Esophagus squamous epithelium (tissue), 5 donors: ENCODE results near the gene FH. TPM values are rescaled to one million over a fixed set of nuclear protein-coding genes. Genes with fewer than 3 reads are reported as not detected.

ENCODE experiments used
- DNase-seq: peaks from one replicate; lab custom pipeline; 2025; lab: John Stamatoyannopoulos, UW
- H3K27ac ChIP-seq, 4 donors: fragments of 200-600 bp; sonication (generic); one replicate each; pipeline ENCODE4 v1.5.1; 2016 to 2019; ENCODE audit warnings: mild to moderate bottlenecking in 1 of 4
- H3K27me3 ChIP-seq, 4 donors: fragments of 200-600 bp; sonication (generic); 1 replicate in 3 of 4; 2 replicates in 1 of 4; pipeline versions ENCODE4 v1.5.1 to v1.6.0; 2017 to 2021; ENCODE audit warnings: antibody characterized with exemption in 1 of 4
- H3K36me3 ChIP-seq, 3 donors: fragments of 200-600 bp; sonication (generic); one replicate each; pipeline ENCODE4 v1.5.1; 2016 to 2019
- H3K4me1 ChIP-seq, 3 donors: fragments of 200-600 bp; sonication (generic); one replicate each; pipeline ENCODE4 v1.5.1; 2017 to 2019
- H3K4me3 ChIP-seq, 4 donors: fragments of 200-600 bp; sonication (generic); 1 replicate in 3 of 4; 2 replicates in 1 of 4; pipeline ENCODE4 v1.5.1; 2016 to 2019; ENCODE audit warnings: mild to moderate bottlenecking in 2 of 4, moderate library complexity in 1 of 4
- H3K9me3 ChIP-seq, 3 donors: fragments of 200-600 bp; sonication (generic); one replicate each; pipeline ENCODE4 v1.5.1; 2016 to 2019
- CTCF ChIP-seq, 6 experiments: fragments of 450-650 bp in 4 of 6; fragments of 200-600 bp in 2 of 6; sonication (generic) in 2 of 6; IDR thresholded peaks; one replicate each; pipeline ENCODE4 v1.5.1; 2016 to 2019; ENCODE audit warnings: antibody characterized with exemption in 6 of 6, mild to moderate bottlenecking in 4 of 6, moderate library complexity in 4 of 6
- POLR2A ChIP-seq, 4 donors: fragments of 450-650 bp; IDR thresholded peaks; one replicate each; pipeline ENCODE4 v1.6.1; 2017; ENCODE audit warnings: antibody characterized with exemption in 4 of 4, mild to moderate bottlenecking in 4 of 4, moderate library complexity in 3 of 4
- WGBS, 2 donors: methylation state at CpG; one replicate each; pipeline ENCODE4 v1.1.5; 2018; 5-methylcytosine and 5-hydroxymethylcytosine counted together
- intact Hi-C: fragments of 100-400 bp; cut with DNase I; formaldehyde crosslinking; loops from one replicate; pipeline ENCODE4 v1.15.0; 2022
- total RNA-seq, 4 donors: library from RNA; depleted of rRNA; stranded (reverse); fragments of >200 nt; gene quantifications; one replicate each; pipeline ENCODE4 v1.1.0, GENCODE V29; 2016
- donor health status: DM: yes; HTN: yes; CAD: no.

The FH gene
- total RNA-seq, 4 donors from 2014 or later, result 44.6 to 101 (median 70.0) TPM

DNA sequence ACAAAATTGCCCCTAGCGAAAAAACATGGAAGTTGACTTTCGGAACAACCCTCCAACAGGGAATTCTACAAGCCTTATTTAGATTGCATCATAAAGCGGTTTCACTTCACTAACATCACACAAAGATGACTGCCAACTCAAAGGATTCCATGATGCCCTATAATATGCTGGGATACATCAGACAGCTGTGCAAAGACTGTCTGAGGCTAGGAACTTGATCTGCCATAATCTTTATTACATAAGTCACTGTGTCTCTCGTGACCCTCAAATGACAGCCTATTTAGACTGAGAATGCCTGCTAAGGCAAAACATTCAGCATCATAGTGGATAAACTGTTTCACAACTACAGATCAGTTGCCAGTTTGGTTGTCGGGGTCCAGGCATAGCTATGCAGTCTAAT, 23.8 kb downstream of the FH start:
- no peaks in the 10 kb centered on the region for H3K27me3 ChIP-seq
- no peak overlapping the region for H3K4me3 ChIP-seq
- H3K27ac ChIP-seq, result no peak overlapping the region
- no peaks in the 10 kb centered on the region for H3K9me3 ChIP-seq
- WGBS, 2 donors, result 88 to 91% methylated on average over 4 to 5 of the region's 5 CpGs
- no peak for DNase-seq
- no peak for TF ChIP-seq CTCF (IDR thresholded peaks at IDR 0.05)
- TF ChIP-seq POLR2A (IDR thresholded peaks at IDR 0.05), result no peak
- H3K4me1 ChIP-seq, result no peaks in the 10 kb centered on the region
- H3K36me3 ChIP-seq, result peaks cover 0 to 74% (median 0%) of the 10 kb centered on the region in 3 donors
- intact Hi-C loops, result no loop called here

GRCh38 chr1:241488739-241489138, 30.8 kb downstream of the FH start:
- DNase-seq, result no peak
- H3K36me3 ChIP-seq, result peaks cover 0 to 6% (median 0%) of the 10 kb centered on the region in 3 donors
- no peaks in the 10 kb centered on the region for H3K4me1 ChIP-seq
- no peaks in the 10 kb centered on the region for H3K9me3 ChIP-seq
- intact Hi-C loops, result no loop called here
- H3K27me3 ChIP-seq, result no peaks in the 10 kb centered on the region
- TF ChIP-seq CTCF (IDR thresholded peaks at IDR 0.05), result no peak
- TF ChIP-seq POLR2A (IDR thresholded peaks at IDR 0.05), result no peak
- H3K4me3 ChIP-seq, result no peak overlapping the region
- no peak overlapping the region for H3K27ac ChIP-seq
- WGBS, 2 donors, result 100% methylated on average over 1 of the region's 1 CpG

DNA sequence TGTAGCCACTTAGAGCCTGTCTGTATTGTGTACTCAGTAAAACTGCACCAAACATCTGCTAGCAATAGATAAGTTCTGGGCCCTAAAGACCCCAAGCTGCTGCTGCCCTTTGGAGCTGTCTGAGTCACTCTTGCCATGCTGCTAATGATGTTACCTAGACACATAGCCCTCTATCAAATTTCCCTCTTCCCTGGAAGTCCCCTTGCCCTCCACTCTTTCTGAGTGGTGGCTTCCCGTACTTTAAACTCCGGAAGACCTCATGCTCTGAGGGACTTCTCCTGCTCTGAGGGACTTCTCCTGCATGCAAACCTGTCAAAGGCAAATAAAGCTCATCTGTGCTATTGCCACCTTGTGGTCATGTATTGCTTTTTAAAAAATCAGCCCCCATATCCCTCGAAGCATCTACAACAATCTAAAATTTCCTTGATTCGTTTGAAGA, 34.0 kb downstream of the FH start:
- Histone ChIP-seq H3K27me3 (no peaks in the 10 kb centered on the region), H3K4me3 (no peak overlapping the region), H3K36me3 (no peaks in the 10 kb centered on the region), H3K4me1 (no peaks in the 10 kb centered on the region), H3K27ac (no peak overlapping the region), H3K9me3 (no peaks in the 10 kb centered on the region)
- intact Hi-C loops, result no loop called here
- WGBS, 2 donors, result 77 to 78% methylated on average over 4 of the region's 4 CpGs
- TF ChIP-seq POLR2A (IDR thresholded peaks at IDR 0.05), result no peak
- peak in 2 of 6 experiments; percentile 14 to 38 for TF ChIP-seq CTCF (IDR thresholded peaks at IDR 0.05)
- no peak for DNase-seq

DNA sequence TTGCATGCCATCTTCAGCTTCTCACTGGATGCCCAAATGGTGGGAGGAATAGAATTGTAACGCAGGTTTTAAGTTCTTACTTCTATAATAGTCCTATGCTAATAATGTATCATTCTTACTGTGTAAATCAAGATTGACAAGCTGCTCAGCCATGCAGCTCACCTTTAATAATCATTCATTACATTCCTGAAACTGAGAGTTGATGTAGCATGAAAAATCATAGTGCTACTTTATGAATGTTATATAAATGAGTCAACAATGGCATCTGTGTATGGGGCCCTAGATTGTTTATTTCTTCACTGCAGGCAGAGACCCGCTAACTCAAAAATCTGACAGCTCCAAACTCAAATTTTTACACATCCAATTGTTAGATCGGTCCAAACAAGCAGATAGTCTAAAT, 34.4 kb downstream of the FH start:
- Histone ChIP-seq H3K27me3 (no peaks in the 10 kb centered on the region), H3K4me1 (no peaks in the 10 kb centered on the region), H3K9me3 (no peaks in the 10 kb centered on the region), H3K27ac (no peak overlapping the region), H3K4me3 (no peak overlapping the region), H3K36me3 (no peaks in the 10 kb centered on the region)
- DNase-seq, result no peak
- intact Hi-C loops, result no loop called here
- WGBS, 2 donors, result 70 to 90% methylated on average over 3 of the region's 3 CpGs
- TF ChIP-seq CTCF (IDR thresholded peaks at IDR 0.05), result no peak
- no peak for TF ChIP-seq POLR2A (IDR thresholded peaks at IDR 0.05)

DNA sequence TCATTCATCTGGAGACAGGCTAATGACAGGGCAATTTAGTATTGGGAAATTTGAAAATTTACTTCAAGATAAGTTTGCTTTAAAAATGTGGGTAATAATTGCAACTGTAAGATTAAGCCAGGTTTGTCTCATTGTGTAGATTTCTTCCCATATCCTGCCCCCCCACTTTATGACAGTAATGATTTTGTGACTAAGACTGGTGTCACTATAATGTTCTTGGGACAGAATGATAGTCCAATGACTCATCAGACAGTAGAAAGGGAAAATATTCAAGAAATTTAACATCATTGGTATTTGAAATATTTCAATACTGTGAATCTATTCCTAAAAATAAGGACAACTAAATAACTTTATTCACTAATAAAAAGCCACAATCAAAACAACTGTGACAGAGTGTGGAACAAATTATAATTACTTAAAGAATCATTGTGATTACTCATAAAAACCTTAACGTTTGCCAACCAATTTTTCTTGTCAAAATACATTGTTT, 36.7 kb downstream of the FH start:
- Histone ChIP-seq H3K4me3 (no peak overlapping the region), H3K9me3 (no peaks in the 10 kb centered on the region), H3K4me1 (no peaks in the 10 kb centered on the region), H3K27ac (no peak overlapping the region), H3K27me3 (no peaks in the 10 kb centered on the region), H3K36me3 (no peaks in the 10 kb centered on the region)
- no peak for DNase-seq
- WGBS, 2 donors, result 10 to 15% methylated on average over 1 of the region's 1 CpG
- intact Hi-C loops, result no loop called here
- no peak for TF ChIP-seq CTCF (IDR thresholded peaks at IDR 0.05)
- no peak for TF ChIP-seq POLR2A (IDR thresholded peaks at IDR 0.05)
